Osteoblast (primary cell): ENCODE measurements around the gene HOXD13. TPM values are rescaled to one million over a fixed set of nuclear protein-coding genes. Genes with fewer than 3 reads are reported as not detected.

Source experiments
- DNase-seq: peaks from one replicate; pipeline ENCODE4 v3.0.0; 2011; ENCODE audit warnings: low spot score, mixed read lengths; ENCODE audit not compliant: insufficient read length; ENCODE audit errors: missing footprints
- H2AFZ ChIP-seq: 2 replicates; pipeline ENCODE4 v1.6.0; 2011; ENCODE audit warnings: mild to moderate bottlenecking, low read length
- H3K27ac ChIP-seq: 2 replicates; pipeline ENCODE4 v1.5.1; 2011; ENCODE audit warnings: mild to moderate bottlenecking, low read depth, low read length, moderate library complexity
- H3K27me3 ChIP-seq: 2 replicates; pipeline ENCODE4 v1.6.0; 2012; ENCODE audit warnings: mild to moderate bottlenecking, control low read depth, inconsistent platforms, low read length, moderate library complexity; ENCODE audit not compliant: insufficient read depth
- H3K36me3 ChIP-seq: 2 replicates; pipeline ENCODE4 v1.5.1; 2011; ENCODE audit warnings: mild to moderate bottlenecking, low read length, control low read depth, moderate library complexity; ENCODE audit not compliant: insufficient read depth
- H3K4me1 ChIP-seq: 2 replicates; pipeline ENCODE4 v1.5.1; 2011; ENCODE audit warnings: mild to moderate bottlenecking, low read length, control low read depth, moderate library complexity; ENCODE audit not compliant: insufficient read depth
- H3K4me2 ChIP-seq: 2 replicates; pipeline ENCODE4 v1.6.0; 2011; ENCODE audit warnings: mild to moderate bottlenecking, low read length; ENCODE audit not compliant: insufficient read depth
- H3K4me3 ChIP-seq: fragments of 200-600 bp; sonication (generic); 3 replicates; pipeline ENCODE4 v1.5.1; 2012; ENCODE audit warnings: mild to moderate bottlenecking, low read length, inconsistent platforms; ENCODE audit not compliant: insufficient read depth
- H3K79me2 ChIP-seq: 2 replicates; pipeline ENCODE4 v1.6.0; 2012; ENCODE audit warnings: mild to moderate bottlenecking, low read length, control low read depth, inconsistent platforms; ENCODE audit not compliant: insufficient read depth
- H3K9me3 ChIP-seq: 2 replicates; pipeline ENCODE4 v1.5.1; 2011; ENCODE audit warnings: low read depth, low read length, control low read depth
- H4K20me1 ChIP-seq: 2 replicates; pipeline ENCODE4 v1.6.0; 2012; ENCODE audit warnings: mild to moderate bottlenecking, low read length, control low read depth; ENCODE audit not compliant: insufficient read depth
- total RNA-seq: library from RNA; depleted of rRNA; stranded (reverse); fragments of >200 nt; gene quantifications from 2 replicates; pipeline ENCODE4 v1.2.3, GENCODE V29; 2012
- TF ChIP-seq, protein P1 (sequence below): IDR thresholded peaks from 2 replicates; pipeline ENCODE4 v1.5.1; 2011; ENCODE audit warnings: mild to moderate bottlenecking, low read depth, low read length, moderate library complexity; ENCODE audit errors: extremely low read depth

The HOXD13 gene
- total RNA-seq, 1 donor: not detected

DNA sequence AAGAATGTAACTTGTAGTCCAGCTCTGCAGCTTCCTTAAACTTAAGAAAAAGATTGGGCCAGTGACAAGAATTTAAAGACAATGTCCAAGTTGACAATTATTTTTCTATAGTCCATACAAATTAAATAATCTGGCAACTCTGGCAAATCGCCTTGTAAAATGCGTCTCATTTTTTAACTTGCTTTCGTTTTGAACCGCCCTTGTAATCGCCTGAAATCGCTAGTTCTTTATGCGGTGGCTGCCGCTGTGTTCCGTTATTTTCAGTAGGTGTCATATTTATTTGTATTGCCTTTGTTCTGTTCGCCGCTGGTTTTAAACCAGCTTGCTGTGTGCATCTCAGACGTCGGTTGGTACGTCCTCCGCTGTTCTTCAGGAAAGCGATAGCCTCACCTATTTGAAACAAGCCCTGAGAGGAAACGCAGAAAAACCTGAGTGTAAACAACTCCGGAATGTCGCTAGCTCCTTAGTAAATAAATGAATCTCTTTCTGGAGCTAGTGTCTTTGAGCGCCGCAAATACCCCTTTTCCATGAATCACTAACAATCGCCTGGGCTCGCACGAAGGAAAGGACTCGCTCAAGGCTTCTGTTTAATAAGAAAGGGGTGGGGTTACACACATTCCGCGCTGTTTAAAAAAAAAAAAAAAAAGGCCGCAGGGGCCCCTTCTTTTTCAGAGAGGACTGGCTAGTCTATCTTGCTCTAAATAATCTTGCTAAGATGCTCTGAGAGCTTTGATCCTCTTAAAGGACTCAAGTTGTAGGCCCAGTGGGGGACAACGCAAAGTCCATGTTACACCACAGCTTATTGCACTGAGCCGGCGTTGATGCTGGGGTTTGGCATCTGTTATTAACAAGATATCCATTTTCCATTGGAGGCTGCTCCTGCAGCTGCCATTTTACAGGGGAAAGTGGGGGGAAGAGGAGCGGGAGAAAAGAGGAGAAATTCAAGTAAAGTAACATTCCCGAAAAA, 40.0 kb downstream of the HOXD13 start:
- no peak overlapping the region for H3K4me2 ChIP-seq
- H3K27ac ChIP-seq: no peak overlapping the region
- H3K27me3 ChIP-seq: no peaks in the 10 kb centered on the region
- H3K4me1 ChIP-seq: peaks cover 35% of the 10 kb centered on the region
- H3K4me3 ChIP-seq: no peak overlapping the region
- TF ChIP-seq, protein P1, sequence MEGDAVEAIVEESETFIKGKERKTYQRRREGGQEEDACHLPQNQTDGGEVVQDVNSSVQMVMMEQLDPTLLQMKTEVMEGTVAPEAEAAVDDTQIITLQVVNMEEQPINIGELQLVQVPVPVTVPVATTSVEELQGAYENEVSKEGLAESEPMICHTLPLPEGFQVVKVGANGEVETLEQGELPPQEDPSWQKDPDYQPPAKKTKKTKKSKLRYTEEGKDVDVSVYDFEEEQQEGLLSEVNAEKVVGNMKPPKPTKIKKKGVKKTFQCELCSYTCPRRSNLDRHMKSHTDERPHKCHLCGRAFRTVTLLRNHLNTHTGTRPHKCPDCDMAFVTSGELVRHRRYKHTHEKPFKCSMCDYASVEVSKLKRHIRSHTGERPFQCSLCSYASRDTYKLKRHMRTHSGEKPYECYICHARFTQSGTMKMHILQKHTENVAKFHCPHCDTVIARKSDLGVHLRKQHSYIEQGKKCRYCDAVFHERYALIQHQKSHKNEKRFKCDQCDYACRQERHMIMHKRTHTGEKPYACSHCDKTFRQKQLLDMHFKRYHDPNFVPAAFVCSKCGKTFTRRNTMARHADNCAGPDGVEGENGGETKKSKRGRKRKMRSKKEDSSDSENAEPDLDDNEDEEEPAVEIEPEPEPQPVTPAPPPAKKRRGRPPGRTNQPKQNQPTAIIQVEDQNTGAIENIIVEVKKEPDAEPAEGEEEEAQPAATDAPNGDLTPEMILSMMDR: no peak
- H3K36me3 ChIP-seq: peaks cover 5% of the 10 kb centered on the region
- H3K9me3 ChIP-seq: no peaks in the 10 kb centered on the region
- H3K79me2 ChIP-seq: peaks cover 14% of the 10 kb centered on the region
- no peaks in the 10 kb centered on the region for H4K20me1 ChIP-seq
- no peak overlapping the region for H2AFZ ChIP-seq
- no peak for DNase-seq

DNA sequence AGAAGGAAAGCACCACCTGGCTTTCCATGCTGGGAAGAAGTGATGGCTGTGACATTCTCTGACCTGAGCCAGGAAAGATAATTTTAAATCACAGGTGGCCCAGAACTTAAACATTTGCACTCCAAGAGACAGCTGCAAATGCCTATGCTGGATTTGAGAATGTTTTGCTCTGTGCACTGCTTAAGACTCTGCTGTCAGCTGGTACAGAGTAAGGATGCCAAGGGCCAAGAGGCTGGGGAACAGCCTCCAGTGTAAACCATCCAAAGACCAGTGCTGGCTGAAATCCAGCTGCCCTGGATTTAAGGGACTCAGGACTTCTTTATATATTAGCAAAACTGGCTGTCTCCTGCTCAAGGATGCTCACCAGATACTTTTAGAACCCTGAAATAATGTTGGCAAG, 40.9 kb downstream of the HOXD13 start:
- H3K79me2 ChIP-seq: peaks cover 23% of the 10 kb centered on the region
- DNase-seq: peak; percentile 83
- peaks cover 29% of the 10 kb centered on the region for H3K4me1 ChIP-seq
- TF ChIP-seq, protein P1: no peak
- peaks cover 5% of the 10 kb centered on the region for H3K36me3 ChIP-seq
- H3K27ac ChIP-seq: no peak overlapping the region
- no peak overlapping the region for H3K4me3 ChIP-seq
- no peaks in the 10 kb centered on the region for H4K20me1 ChIP-seq
- H2AFZ ChIP-seq: no peak overlapping the region
- H3K4me2 ChIP-seq: no peak overlapping the region
- no peaks in the 10 kb centered on the region for H3K27me3 ChIP-seq
- no peaks in the 10 kb centered on the region for H3K9me3 ChIP-seq

DNA sequence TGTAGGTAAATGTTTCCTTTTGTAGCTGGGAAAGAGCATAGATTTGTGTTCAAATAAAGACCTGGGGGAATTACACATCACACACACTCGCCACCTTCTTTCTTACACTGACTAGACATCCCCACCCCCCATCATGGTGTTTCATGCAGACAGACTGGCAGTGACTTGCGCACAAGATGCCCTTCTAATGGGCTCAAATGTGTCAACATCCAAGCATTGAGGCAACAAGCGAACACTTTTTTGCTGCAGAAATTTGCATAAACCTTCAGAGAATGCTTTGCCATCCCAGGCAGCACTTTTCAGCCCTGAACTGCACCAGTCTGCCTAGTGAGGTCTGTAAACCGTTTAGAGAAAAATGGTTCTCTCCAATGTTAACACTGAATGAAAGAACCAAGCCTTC, 41.5 kb downstream of the HOXD13 start:
- Histone ChIP-seq H3K4me1 (peaks cover 27% of the 10 kb centered on the region), H3K4me3 (no peak overlapping the region), H3K27ac (no peak overlapping the region), H3K4me2 (no peak overlapping the region), H3K79me2 (peaks cover 30% of the 10 kb centered on the region), H2AFZ (no peak overlapping the region), H3K27me3 (no peaks in the 10 kb centered on the region), H4K20me1 (no peaks in the 10 kb centered on the region), H3K36me3 (peaks cover 5% of the 10 kb centered on the region), H3K9me3 (no peaks in the 10 kb centered on the region)
- DNase-seq: no peak
- TF ChIP-seq, protein P1: no peak

DNA sequence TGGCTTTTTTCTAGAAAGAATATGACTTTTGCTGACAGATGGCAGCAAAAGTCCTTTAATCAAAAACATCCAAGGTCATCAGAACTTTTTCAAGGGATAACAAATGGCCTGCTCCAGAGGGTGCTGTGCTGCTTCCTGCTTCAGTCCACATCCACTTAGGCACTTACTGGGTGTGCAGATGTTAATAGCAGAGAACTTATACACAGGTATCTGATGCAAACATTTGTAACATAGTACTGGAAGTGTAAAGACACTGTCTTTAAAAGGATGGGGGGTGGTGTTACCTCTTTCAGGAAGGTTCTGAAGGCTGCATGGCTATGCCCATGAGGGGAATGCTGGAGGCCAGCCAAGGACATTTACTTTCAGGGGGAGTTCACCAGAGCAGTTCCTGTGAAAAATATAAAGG, 42.5 kb downstream of the HOXD13 start:
- H3K79me2 ChIP-seq: peaks cover 36% of the 10 kb centered on the region
- H3K27me3 ChIP-seq: no peaks in the 10 kb centered on the region
- H3K4me2 ChIP-seq: peak overlapping the region; percentile 88
- no peak overlapping the region for H3K4me3 ChIP-seq
- H3K4me1 ChIP-seq: peaks cover 29% of the 10 kb centered on the region
- TF ChIP-seq, protein P1: no peak
- no peak overlapping the region for H2AFZ ChIP-seq
- peak overlapping the region; percentile 89 for H3K27ac ChIP-seq
- no peaks in the 10 kb centered on the region for H3K9me3 ChIP-seq
- H4K20me1 ChIP-seq: no peaks in the 10 kb centered on the region
- H3K36me3 ChIP-seq: peaks cover 5% of the 10 kb centered on the region
- DNase-seq: peak; percentile 88
